Measurements from ENCODE around the gene C11orf86.
"Not testable (repeated sequence)": the region's sequence is repeated elsewhere in the genome, so short reads cannot be mapped to it uniquely, and the experiment has no call there.

DNA sequence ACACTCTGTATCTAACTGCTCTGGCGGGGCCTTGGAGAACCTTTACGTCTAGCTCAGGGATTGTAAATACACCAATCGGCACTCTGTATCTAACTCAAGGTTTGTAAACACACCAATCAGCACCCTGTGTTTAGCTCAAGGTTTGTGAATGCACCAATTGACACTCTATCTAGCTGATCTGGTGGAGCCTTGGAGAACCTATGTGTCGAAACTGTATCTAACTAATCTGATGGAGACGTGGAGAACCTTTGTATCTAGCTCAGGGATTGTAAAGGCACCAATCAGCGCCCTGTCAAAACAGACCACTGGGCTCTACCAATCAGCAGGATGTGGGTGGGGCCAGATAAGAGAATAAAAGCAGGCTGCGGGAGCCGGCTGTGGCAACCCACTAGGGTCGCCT is 14.3 kb downstream of the C11orf86 start:
- not testable (repeated sequence) for TF ChIP-seq CTCF, POLR2A (IDR thresholded peaks at IDR 0.05)

All from heart left ventricle (tissue), 13 donors.